Hepatocyte (in vitro differentiated cells): ENCODE measurements around the gene PPIF. TPM values are rescaled to one million over a fixed set of nuclear protein-coding genes. Genes with fewer than 3 reads are reported as not detected.

Experiments
- DNase-seq: peaks from one replicate; pipeline ENCODE4 v3.0.0-alpha.2; 2016; ENCODE audit warnings: low spot score
- H2AFZ ChIP-seq: fragments of 200-600 bp; sonication (generic); 2 replicates; pipeline ENCODE4 v1.6.0; 2016; ENCODE audit warnings: antibody characterized with exemption, mild to moderate bottlenecking
- H3K27ac ChIP-seq: fragments of 200-600 bp; sonication (generic); 2 replicates; pipeline ENCODE4 v1.5.1; 2016; ENCODE audit warnings: mild to moderate bottlenecking
- H3K27me3 ChIP-seq: fragments of 200-600 bp; sonication (generic); 2 replicates; pipeline ENCODE4 v1.6.1; 2016
- H3K36me3 ChIP-seq: fragments of 200-600 bp; sonication (generic); replicated peaks from 2 replicates; pipeline ENCODE4 v1.5.1; 2016; ENCODE audit warnings: low read depth; ENCODE audit not compliant: insufficient read depth
- H3K4me1 ChIP-seq: fragments of 200-600 bp; sonication (generic); 2 replicates; pipeline ENCODE4 v1.5.1; 2016; ENCODE audit warnings: mild to moderate bottlenecking, moderate library complexity; ENCODE audit not compliant: insufficient read depth
- H3K4me2 ChIP-seq: fragments of 200-600 bp; sonication (generic); 2 replicates; pipeline ENCODE4 v1.6.0; 2016
- H3K4me3 ChIP-seq: fragments of 200-600 bp; sonication (generic); 2 replicates; pipeline ENCODE4 v1.5.1; 2016; ENCODE audit warnings: mild to moderate bottlenecking
- H3K79me2 ChIP-seq: fragments of 200-600 bp; sonication (generic); 2 replicates; pipeline ENCODE4 v1.6.0; 2017; ENCODE audit warnings: mild to moderate bottlenecking
- H3K9me2 ChIP-seq: fragments of 200-600 bp; sonication (generic); replicated peaks from 2 replicates; pipeline ENCODE4 v1.6.0; 2017; ENCODE audit warnings: mild to moderate bottlenecking; ENCODE audit not compliant: insufficient read depth
- H3K9me3 ChIP-seq: fragments of 200-600 bp; sonication (generic); 2 replicates; pipeline ENCODE4 v1.5.1; 2016; ENCODE audit warnings: low read depth, mild to moderate bottlenecking
- H4K20me1 ChIP-seq: fragments of 200-600 bp; sonication (generic); 2 replicates; pipeline ENCODE4 v1.6.0; 2016; ENCODE audit warnings: mild to moderate bottlenecking; ENCODE audit not compliant: insufficient read depth, poor library complexity, severe bottlenecking
- EZH2 ChIP-seq: fragments of 200-600 bp; sonication (generic); IDR thresholded peaks from 2 replicates; pipeline ENCODE4 v1.6.1; 2016; ENCODE audit warnings: antibody characterized with exemption, mild to moderate bottlenecking, borderline replicate concordance
- EZH2phosphoT487 ChIP-seq: fragments of 200-600 bp; sonication (generic); IDR thresholded peaks from one replicate; pipeline ENCODE4 v1.6.1; 2018; ENCODE audit warnings: antibody characterized with exemption, mild to moderate bottlenecking, low read depth, moderate library complexity; ENCODE audit not compliant: unreplicated experiment, severe bottlenecking
- WGBS: methylation state at CpG from one replicate; pipeline ENCODE4 v1.1.6; 2016; ENCODE audit warnings: low lambda C conversion rate; ENCODE audit errors: missing lambda C conversion rate; 5-methylcytosine and 5-hydroxymethylcytosine counted together
- polyA plus RNA-seq: library from polyadenylated mRNA; unstranded; fragments of >200 nt; fragmentation: Nextera tagmentation; extraction: Ambion mirVana; gene quantifications from 2 replicates; pipeline ENCODE4 v1.2.1, GENCODE V29; 2016
- total RNA-seq: library from RNA; depleted of rRNA; stranded (reverse); fragments of >200 nt; gene quantifications from 2 replicates; pipeline ENCODE4 v1.2.3, GENCODE V29; 2014
- TF ChIP-seq, protein P1 (sequence below): fragments of 200-600 bp; sonication (generic); IDR thresholded peaks from 2 replicates; pipeline ENCODE4 v1.5.1; 2016; ENCODE audit warnings: antibody characterized with exemption, mild to moderate bottlenecking; ENCODE audit not compliant: poor library complexity

PPIF gene
- total and polyA plus RNA-seq, 2 experiments from 2014 or later, result 70.3 to 79.4 TPM

DNA sequence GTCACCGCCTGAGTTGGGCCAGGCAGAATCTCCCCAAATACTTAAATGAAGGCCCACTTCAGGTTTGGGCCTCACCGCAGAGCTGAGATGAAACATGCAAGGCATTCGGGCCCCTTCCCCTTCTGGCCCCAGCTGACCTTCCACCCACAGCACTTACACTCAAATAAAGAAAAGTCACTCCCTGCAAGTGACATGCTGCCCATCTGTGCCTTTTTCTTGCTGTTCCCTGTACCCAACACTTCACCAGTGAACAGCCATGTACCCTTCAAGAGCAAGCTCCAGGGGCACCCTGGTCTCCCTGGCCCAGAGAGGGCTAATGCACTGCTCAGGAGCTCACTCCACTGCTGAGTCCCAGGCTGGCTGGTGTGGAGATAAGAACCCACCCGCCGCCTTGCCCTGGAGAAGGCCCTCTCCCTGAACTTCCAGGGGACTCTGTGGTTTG is 57.4 kb downstream of the PPIF start:
- Histone ChIP-seq H3K79me2 (peaks cover 21% of the 10 kb centered on the region), H3K9me3 (no peaks in the 10 kb centered on the region), H4K20me1 (no peaks in the 10 kb centered on the region), H3K27ac (peak overlapping the region; percentile 93), H3K4me1 (peaks cover 96% of the 10 kb centered on the region), H3K36me3 (no peaks in the 10 kb centered on the region), H3K27me3 (no peaks in the 10 kb centered on the region), H3K4me2 (peak overlapping the region; percentile 57), H2AFZ (no peak overlapping the region), H3K9me2 (no peaks in the 10 kb centered on the region), H3K4me3 (no peak overlapping the region)
- TF ChIP-seq EZH2, result no peak
- TF ChIP-seq, protein P1, sequence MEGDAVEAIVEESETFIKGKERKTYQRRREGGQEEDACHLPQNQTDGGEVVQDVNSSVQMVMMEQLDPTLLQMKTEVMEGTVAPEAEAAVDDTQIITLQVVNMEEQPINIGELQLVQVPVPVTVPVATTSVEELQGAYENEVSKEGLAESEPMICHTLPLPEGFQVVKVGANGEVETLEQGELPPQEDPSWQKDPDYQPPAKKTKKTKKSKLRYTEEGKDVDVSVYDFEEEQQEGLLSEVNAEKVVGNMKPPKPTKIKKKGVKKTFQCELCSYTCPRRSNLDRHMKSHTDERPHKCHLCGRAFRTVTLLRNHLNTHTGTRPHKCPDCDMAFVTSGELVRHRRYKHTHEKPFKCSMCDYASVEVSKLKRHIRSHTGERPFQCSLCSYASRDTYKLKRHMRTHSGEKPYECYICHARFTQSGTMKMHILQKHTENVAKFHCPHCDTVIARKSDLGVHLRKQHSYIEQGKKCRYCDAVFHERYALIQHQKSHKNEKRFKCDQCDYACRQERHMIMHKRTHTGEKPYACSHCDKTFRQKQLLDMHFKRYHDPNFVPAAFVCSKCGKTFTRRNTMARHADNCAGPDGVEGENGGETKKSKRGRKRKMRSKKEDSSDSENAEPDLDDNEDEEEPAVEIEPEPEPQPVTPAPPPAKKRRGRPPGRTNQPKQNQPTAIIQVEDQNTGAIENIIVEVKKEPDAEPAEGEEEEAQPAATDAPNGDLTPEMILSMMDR, result no peak
- no peak for TF ChIP-seq EZH2phosphoT487
- no peak for DNase-seq
- WGBS, result 46% methylated on average over 5 of the region's 5 CpGs

Other genes starting within 250 kb of the PPIF start
- gene ZCCHC24, start 98.2 kb downstream of the PPIF start, total RNA-seq, result 18.3 and 20.1 TPM in 2 replicates
- 14.5 and 20.6 TPM in 2 replicates for gene ZCCHC24, start 98.2 kb downstream of the PPIF start, polyA plus RNA-seq
- 0.27 and 0.44 TPM in 2 replicates for gene EIF5AL1, start 165.1 kb downstream of the PPIF start, total RNA-seq
- gene EIF5AL1, start 165.1 kb downstream of the PPIF start, polyA plus RNA-seq, result 1.5 and 1.6 TPM in 2 replicates
- 0.28 TPM in 1 of 2 replicates, not detected in the other for gene SFTPA2, start 212.9 kb downstream of the PPIF start, total RNA-seq
- not detected in 2 replicates for gene SFTPA2, start 212.9 kb downstream of the PPIF start, polyA plus RNA-seq